ENCODE data around the gene NCOA7.

- TF ChIP-seq CTCF (IDR thresholded peaks at IDR 0.05) (peak in 1 of 4 experiments; percentile 32), POLR2A (IDR thresholded peaks at IDR 0.05) (no peak)
These were observed 3.0 kb upstream of the NCOA7 start for GRCh38 chr6:125787791-125788190.
